Choroid plexus epithelial cell (primary cell): Measurements from ENCODE around the gene SGCG.
"Not testable (repeated sequence)": the region's sequence is repeated elsewhere in the genome, so short reads cannot be mapped to it uniquely, and the experiment has no call there.

Source experiments
- DNase-seq: peaks from one replicate; pipeline ENCODE4 v3.0.0-alpha.2; 2010; ENCODE audit warnings: low read depth
- H3K4me3 ChIP-seq: 2 replicates; pipeline ENCODE4 v1.5.1; 2011; ENCODE audit warnings: low read depth, mild to moderate bottlenecking, control low read depth, low read length, moderate library complexity
- CTCF ChIP-seq: conservative IDR thresholded peaks from 2 replicates; pipeline ENCODE4 v1.5.1; 2011; ENCODE audit warnings: low read depth, mild to moderate bottlenecking, control low read depth, inconsistent platforms, low read length, moderate library complexity

SGCG gene

GRCh38 chr13:23203516-23203915, 22.7 kb downstream of the SGCG start:
- no peak for DNase-seq
- H3K4me3 ChIP-seq = no peak overlapping the region
- TF ChIP-seq CTCF = no peak

GRCh38 chr13:23205807-23206206, 25.0 kb downstream of the SGCG start:
- DNase-seq = no peak
- no peak for TF ChIP-seq CTCF

GRCh38 chr13:23212671-23213070, 31.9 kb downstream of the SGCG start:
- no peak for TF ChIP-seq CTCF
- peak; percentile 44 for DNase-seq

More at GRCh38 chr13:23205807-23206206, 25.0 kb downstream of the SGCG start:
- H3K4me3 ChIP-seq = no peak overlapping the region

DNA sequence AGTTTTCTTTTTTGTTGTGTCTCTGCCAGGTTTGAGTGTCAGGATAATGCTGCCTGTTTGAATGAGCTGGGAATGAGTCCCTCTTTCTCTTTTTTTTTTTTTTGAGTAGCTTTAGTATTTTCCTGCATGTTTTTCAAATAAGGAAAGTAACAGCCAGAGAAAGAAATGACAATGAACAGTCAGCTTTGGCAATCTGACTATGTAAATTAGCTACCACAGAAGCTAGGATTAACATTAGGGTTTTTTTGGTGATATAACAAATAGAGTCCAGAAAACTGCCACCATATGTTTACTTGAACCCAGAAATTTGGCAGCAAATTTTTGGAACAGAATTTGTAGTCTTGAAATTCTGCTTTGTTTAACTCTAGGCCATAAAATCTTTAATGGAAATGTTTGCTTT, 50.5 kb downstream of the SGCG start:
- no peak overlapping the region for H3K4me3 ChIP-seq
- no peak for TF ChIP-seq CTCF
- no peak for DNase-seq

More at GRCh38 chr13:23212671-23213070, 31.9 kb downstream of the SGCG start:
- H3K4me3 ChIP-seq = no peak overlapping the region

- no peak overlapping the region for H3K4me3 ChIP-seq
- DNase-seq = no peak
- no peak for TF ChIP-seq CTCF
These were observed 55.2 kb downstream of the SGCG start for GRCh38 chr13:23235994-23236393.

- no peak for TF ChIP-seq CTCF
- no peak overlapping the region for H3K4me3 ChIP-seq
- DNase-seq = no peak
These were observed 62.3 kb downstream of the SGCG start for GRCh38 chr13:23243066-23243465.

- DNase-seq, H3K4me3 ChIP-seq: not testable (repeated sequence)
These were observed 67.6 kb downstream of the SGCG start for GRCh38 chr13:23248410-23248809.

DNA sequence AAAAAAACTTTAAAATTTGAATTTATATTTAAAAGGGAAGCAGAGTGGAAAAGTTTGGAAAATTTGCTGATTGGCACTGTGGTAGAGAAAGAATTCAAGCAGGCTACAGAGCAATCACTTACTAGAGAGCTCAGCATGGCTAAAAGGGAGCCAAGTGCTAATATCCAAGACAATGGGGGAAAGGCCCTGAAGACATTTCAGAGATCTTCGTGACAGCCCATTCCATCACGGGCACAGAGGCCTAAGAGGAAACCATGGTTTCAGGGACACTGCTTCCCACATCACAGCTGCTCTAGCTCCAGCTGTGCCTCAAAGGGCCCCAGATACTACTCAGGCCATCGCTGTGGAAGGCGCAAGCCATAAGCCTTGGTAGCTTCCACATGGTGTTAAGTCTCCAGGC, 73.7 kb downstream of the SGCG start:
- H3K4me3 ChIP-seq = no peak overlapping the region
- no peak for DNase-seq
- TF ChIP-seq CTCF = no peak
